IMR-90 (cell line): ENCODE results near the gene MRPS25. TPM values are rescaled to one million over a fixed set of nuclear protein-coding genes. Genes with fewer than 3 reads are reported as not detected.

ENCODE experiments used
- ATAC-seq: fragments of 200-7000 bp; cut with Tn5 transposase; 2 replicates; pipeline ENCODE4 v1.9.1; 2020; ENCODE audit warnings: low read depth, mild to moderate bottlenecking, moderate library complexity
- BruUV-seq: library from RNA; stranded (reverse); fragments of 400-500 nt; replicated peaks from 2 replicates; lab custom pipeline; 2021; lab: Mats Ljungman, UMichigan
- CTCF ChIA-PET: fragments of 300-600 bp; formaldehyde crosslinking; extraction: SDS; loops from one replicate; lab custom pipeline; 2021; ENCODE audit warnings: antibody characterized with exemption; lab: Yijun Ruan, JAX
- POLR2A ChIA-PET: fragments of 300-600 bp; sonication (Branson Sonifier 250); formaldehyde crosslinking; loops from one replicate; lab custom pipeline; 2022; ENCODE audit warnings: antibody characterized with exemption; ENCODE audit not compliant: unreplicated experiment; lab: Charles Lee
- DNase-seq: peaks from one replicate; pipeline ENCODE4 v3.0.0; 2013
- H2AFZ ChIP-seq: replicated peaks from 2 replicates; pipeline ENCODE3; 2013; ENCODE audit warnings: low read length, mild to moderate bottlenecking; ENCODE audit not compliant: poor library complexity
- H2AK5ac ChIP-seq: 2 replicates; pipeline ENCODE4 v1.6.1; 2013; ENCODE audit warnings: low read depth, low read length, inconsistent platforms
- H2AK9ac ChIP-seq: replicated peaks from 2 replicates; pipeline ENCODE3; 2013; ENCODE audit warnings: mild to moderate bottlenecking, low read depth, low read length, moderate library complexity; ENCODE audit not compliant: poor library complexity
- H2BK120ac ChIP-seq: 2 replicates; pipeline ENCODE4 v1.6.1; 2013; ENCODE audit warnings: low read depth, low read length, inconsistent platforms
- H2BK15ac ChIP-seq: 3 replicates; pipeline ENCODE4 v1.6.1; 2013; ENCODE audit warnings: low read depth, low read length, inconsistent platforms
- H2BK20ac ChIP-seq: 2 replicates; pipeline ENCODE4 v1.6.1; 2013; ENCODE audit warnings: low read depth, mild to moderate bottlenecking, inconsistent platforms, low read length, moderate library complexity
- H2BK5ac ChIP-seq: 2 replicates; pipeline ENCODE4 v1.6.1; 2013; ENCODE audit warnings: mild to moderate bottlenecking, low read depth, low read length, inconsistent platforms; ENCODE audit not compliant: poor library complexity, severe bottlenecking
- H3K14ac ChIP-seq: replicated peaks from 2 replicates; pipeline ENCODE4 v1.6.1; 2013; ENCODE audit warnings: low read depth, low read length, inconsistent platforms
- H3K18ac ChIP-seq: 2 replicates; pipeline ENCODE4 v1.6.1; 2013; ENCODE audit warnings: low read depth, low read length, control low read depth
- H3K23ac ChIP-seq: 2 replicates; pipeline ENCODE4 v1.6.1; 2013; ENCODE audit warnings: low read depth, low read length, inconsistent platforms
- H3K27ac ChIP-seq: 2 replicates; pipeline ENCODE4 v1.5.1; 2013; ENCODE audit warnings: mild to moderate bottlenecking, control low read depth, low read length; ENCODE audit not compliant: insufficient read depth
- H3K27me3 ChIP-seq: 2 replicates; pipeline ENCODE4 v1.6.1; 2013; ENCODE audit warnings: low read length; ENCODE audit not compliant: control insufficient read depth, insufficient read depth
- H3K36me3 ChIP-seq: 2 replicates; pipeline ENCODE4 v1.6.1; 2013; ENCODE audit warnings: low read length, mixed read lengths; ENCODE audit not compliant: control insufficient read depth, insufficient read depth
- H3K4ac ChIP-seq: 2 replicates; pipeline ENCODE4 v1.6.1; 2013; ENCODE audit warnings: low read depth, low read length, inconsistent platforms
- H3K4me1 ChIP-seq: 2 replicates; pipeline ENCODE4 v1.6.1; 2013; ENCODE audit warnings: low read length, mixed read lengths; ENCODE audit not compliant: control insufficient read depth, insufficient read depth
- H3K4me2 ChIP-seq: 2 replicates; pipeline ENCODE4 v1.6.1; 2013; ENCODE audit warnings: low read depth, mild to moderate bottlenecking, control low read depth, low read length, moderate library complexity
- H3K4me3 ChIP-seq: 2 replicates; pipeline ENCODE4 v1.5.1; 2013; ENCODE audit warnings: low read depth, mild to moderate bottlenecking, control low read depth, low read length, moderate library complexity; ENCODE audit not compliant: insufficient read depth
- H3K56ac ChIP-seq: 2 replicates; pipeline ENCODE4 v1.6.1; 2013; ENCODE audit warnings: low read length, inconsistent platforms; ENCODE audit not compliant: insufficient read depth; ENCODE audit errors: extremely low read depth
- H3K79me1 ChIP-seq, 2 experiments: 2 replicates each; pipeline ENCODE4 v1.6.1; 2013; ENCODE audit warnings: low read length in 2 of 2, inconsistent platforms in 1 of 2, low read depth in 1 of 2
- H3K9ac ChIP-seq: 2 replicates; pipeline ENCODE4 v1.6.1; 2013; ENCODE audit warnings: low read depth, low read length, control low read depth
- H3K9me1 ChIP-seq: 2 replicates; pipeline ENCODE4 v1.6.1; 2013; ENCODE audit warnings: low read length, inconsistent platforms; ENCODE audit not compliant: insufficient read depth
- H3K9me3 ChIP-seq: 2 replicates; pipeline ENCODE4 v1.6.1; 2013; ENCODE audit warnings: low read length; ENCODE audit not compliant: control insufficient read depth, insufficient read depth
- H4K20me1 ChIP-seq: 2 replicates; pipeline ENCODE4 v1.6.1; 2013; ENCODE audit warnings: low read length, inconsistent platforms; ENCODE audit not compliant: insufficient read depth
- H4K5ac ChIP-seq: 2 replicates; pipeline ENCODE4 v1.6.1; 2013; ENCODE audit warnings: mild to moderate bottlenecking, low read depth, low read length, control low read depth
- H4K8ac ChIP-seq, 2 experiments: 2 replicates each; pipeline ENCODE4 v1.6.1; 2013; ENCODE audit warnings: low read depth in 2 of 2, low read length in 2 of 2, control low read depth in 1 of 2, inconsistent platforms in 1 of 2
- H4K91ac ChIP-seq: 2 replicates; pipeline ENCODE4 v1.6.1; 2013; ENCODE audit warnings: low read depth, low read length, inconsistent platforms; ENCODE audit not compliant: insufficient read depth
- CHD1 ChIP-seq: IDR thresholded peaks from 2 replicates; pipeline ENCODE4 v1.6.1; 2012; ENCODE audit warnings: low read depth, low read length, improper control_type of control experiment
- CTCF ChIP-seq: conservative IDR thresholded peaks from 2 replicates; pipeline ENCODE4 v1.5.1; 2012; ENCODE audit warnings: mild to moderate bottlenecking, low read depth, low read length, improper control_type of control experiment
- MAFK ChIP-seq: IDR thresholded peaks from 2 replicates; pipeline ENCODE4 v1.6.1; 2012; ENCODE audit warnings: low read depth, low read length, improper control_type of control experiment
- MAZ ChIP-seq: IDR thresholded peaks from 2 replicates; pipeline ENCODE4 v1.6.1; 2012; ENCODE audit warnings: low read depth, mild to moderate bottlenecking, low read length, improper control_type of control experiment, moderate library complexity, borderline replicate concordance
- MXI1 ChIP-seq: IDR thresholded peaks from 2 replicates; pipeline ENCODE4 v1.6.1; 2012; ENCODE audit warnings: low read depth, mild to moderate bottlenecking, low read length, moderate library complexity, borderline replicate concordance
- NFE2L2 ChIP-seq: fragments of 150-350 bp; IDR thresholded peaks from 2 replicates; pipeline ENCODE4 v1.6.1; 2016; ENCODE audit warnings: low read depth, mild to moderate bottlenecking, low read length
- POLR2A ChIP-seq: IDR thresholded peaks from 2 replicates; pipeline ENCODE4 v1.6.1; 2012; ENCODE audit warnings: mild to moderate bottlenecking, low read depth, low read length
- RAD21 ChIP-seq: IDR thresholded peaks from 2 replicates; pipeline ENCODE4 v1.6.1; 2012; ENCODE audit warnings: low read length, improper control_type of control experiment
- RCOR1 ChIP-seq: IDR thresholded peaks from 2 replicates; pipeline ENCODE4 v1.6.1; 2012; ENCODE audit warnings: mild to moderate bottlenecking, low read length, improper control_type of control experiment; ENCODE audit not compliant: insufficient replicate concordance
- RFX5 ChIP-seq: IDR thresholded peaks from 2 replicates; pipeline ENCODE4 v1.8.0; 2012; ENCODE audit warnings: low read depth, mild to moderate bottlenecking, low read length, moderate library complexity
- SMC3 ChIP-seq: fragments of 150-350 bp; IDR thresholded peaks from 2 replicates; pipeline ENCODE4 v1.6.1; 2016; ENCODE audit warnings: low read depth, mild to moderate bottlenecking, antibody characterized with exemption, low read length, moderate library complexity
- WGBS, 2 experiments: methylation state at CpG; one replicate each; pipeline versions ENCODE4 v1.1.5 to v1.1.7; 2013; ENCODE audit warnings: missing lambda C conversion rate in 2 of 2; ENCODE audit not compliant: insufficient read length in 1 of 2; ENCODE audit errors: extremely low coverage in 2 of 2; 5-methylcytosine and 5-hydroxymethylcytosine counted together
- dilution Hi-C: fragments of 300-500 bp; cut with HindIII; formaldehyde crosslinking; loops from one replicate; pipeline ENCODE4 v1.14.3; 2018; ENCODE audit warnings: low sequenced_read_pairs; ENCODE audit not compliant: unreplicated experiment
- in situ Hi-C: fragments of 300-500 bp; cut with MboI; formaldehyde crosslinking; loops from 3 replicates; pipeline ENCODE4 v1.14.3; 2019; ENCODE audit warnings: low sequenced_read_pairs, inconsistent platforms, mixed read lengths
- intact Hi-C: fragments of 100-400 bp; cut with micrococcal nuclease; formaldehyde crosslinking; loops from 2 replicates; pipeline ENCODE4 v1.10.0; 2022
- polyA plus RNA-seq, 3 experiments: library from polyadenylated mRNA; depleted of rRNA; stranded (reverse); fragments of >200 nt; gene quantifications; 2 replicates each; pipeline ENCODE4 v1.2.3, GENCODE V29; 2012; ENCODE audit warnings: low replicate concordance in 1 of 3
- total RNA-seq: library from RNA; depleted of rRNA; stranded (reverse); fragments of >200 nt; gene quantifications from 2 replicates; pipeline ENCODE4 v1.2.3, GENCODE V29; 2012
- TF ChIP-seq, protein P1 (sequence below): fragments of 150-350 bp; IDR thresholded peaks from 2 replicates; pipeline ENCODE4 v1.6.1; 2016; ENCODE audit warnings: low read depth, mild to moderate bottlenecking, low read length, moderate library complexity, borderline replicate concordance

The MRPS25 gene
- total and polyA plus RNA-seq, 2 of the 4 experiments (the other 2 are of a cell fraction): 9.0 to 20.8 TPM

GRCh38 chr3:15107075-15107947 lies 42.2 kb upstream of the MRPS25 start:
- intact Hi-C loops (loop anchor here (5.0 to 10.0 kb wide), 2 partner anchors 297 to 450 kb away; no protein-coding TSS in a partner anchor), in situ Hi-C loops (loop anchor here (25.0 kb wide), 1 partner anchor 280 kb away; no protein-coding TSS in a partner anchor), dilution Hi-C loops (no loop called here)
- Histone ChIP-seq H2BK120ac (no peak overlapping the region), H3K4me3 (no peak overlapping the region), H2AK9ac (no peak overlapping the region), H2BK20ac (no peak overlapping the region), H4K8ac (no peak overlapping the region), H2BK15ac (no peak overlapping the region), H3K14ac (no peak overlapping the region), H2AFZ (no peak overlapping the region), H4K20me1 (no peaks in the 10 kb centered on the region), H3K56ac (no peak overlapping the region), H3K4ac (no peak overlapping the region), H4K91ac (no peak overlapping the region), H3K9ac (no peak overlapping the region), H4K5ac (no peak overlapping the region), H3K4me1 (no peaks in the 10 kb centered on the region), H3K27ac (no peak overlapping the region), H3K27me3 (peaks cover 18% of the 10 kb centered on the region), H3K4me2 (no peak overlapping the region), H2AK5ac (no peak overlapping the region), H3K18ac (no peak overlapping the region), H3K36me3 (no peaks in the 10 kb centered on the region), H2BK5ac (no peak overlapping the region), H3K23ac (no peak overlapping the region), H3K79me1 (no peaks in the 10 kb centered on the region), H3K9me1 (peaks cover 1% of the 10 kb centered on the region; the same call in 1 of the 2 replicates), H3K9me3 (no peaks in the 10 kb centered on the region)
- TF ChIP-seq SMC3: no peak
- TF ChIP-seq, protein P1, sequence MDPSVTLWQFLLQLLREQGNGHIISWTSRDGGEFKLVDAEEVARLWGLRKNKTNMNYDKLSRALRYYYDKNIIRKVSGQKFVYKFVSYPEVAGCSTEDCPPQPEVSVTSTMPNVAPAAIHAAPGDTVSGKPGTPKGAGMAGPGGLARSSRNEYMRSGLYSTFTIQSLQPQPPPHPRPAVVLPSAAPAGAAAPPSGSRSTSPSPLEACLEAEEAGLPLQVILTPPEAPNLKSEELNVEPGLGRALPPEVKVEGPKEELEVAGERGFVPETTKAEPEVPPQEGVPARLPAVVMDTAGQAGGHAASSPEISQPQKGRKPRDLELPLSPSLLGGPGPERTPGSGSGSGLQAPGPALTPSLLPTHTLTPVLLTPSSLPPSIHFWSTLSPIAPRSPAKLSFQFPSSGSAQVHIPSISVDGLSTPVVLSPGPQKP: no peak
- TF ChIP-seq MAZ: no peak
- no peak for TF ChIP-seq POLR2A
- TF ChIP-seq RCOR1: no peak
- no peak for TF ChIP-seq NFE2L2
- no peak for TF ChIP-seq RFX5
- TF ChIP-seq CHD1: no peak
- TF ChIP-seq RAD21: no peak
- TF ChIP-seq MAFK: no peak
- no peak for TF ChIP-seq CTCF
- TF ChIP-seq MXI1: no peak
- ATAC-seq (no peak), DNase-seq (no peak)
- no TSS peak for BruUV-seq
- CTCF ChIA-PET: interaction anchor here (0.7 to 2.3 kb wide), 5 partner anchors 9 to 97 kb away, joined by 3 to 6 read pairs (median 3); no protein-coding TSS in a partner anchor
- POLR2A ChIA-PET: no interaction called here
- 55% methylated on average over 9 of the region's 16 CpGs; no CpG with 5 or more reads in 1 of the 2 experiments for WGBS, 2 experiments
